SIG-M5 treated with dmso at 0.1 percent for 504 hours (cell line): ENCODE results near the gene CADPS.

ENCODE experiments used
- DNase-seq: peaks from one replicate; lab custom pipeline; 2025; ENCODE audit not compliant: unreplicated experiment; lab: John Stamatoyannopoulos, UW

The CADPS gene

GRCh38 chr3:62364191-62364590 lies 511.0 kb downstream of the CADPS start:
- no peak for DNase-seq

GRCh38 chr3:62363275-62363674 lies 511.9 kb downstream of the CADPS start:
- no peak for DNase-seq

GRCh38 chr3:62361824-62362223 lies 513.4 kb downstream of the CADPS start:
- DNase-seq = no peak

- no peak for DNase-seq
Measured at GRCh38 chr3:62361261-62361660, 514.0 kb downstream of the CADPS start.

- DNase-seq = no peak
Measured at GRCh38 chr3:62359531-62359930, 515.7 kb downstream of the CADPS start.

- no peak for DNase-seq
Measured at GRCh38 chr3:62356356-62356755, 518.9 kb downstream of the CADPS start.

GRCh38 chr3:62355703-62356102 lies 519.5 kb downstream of the CADPS start:
- no peak for DNase-seq
